Medulla oblongata (tissue), 1 donor: ENCODE data around the gene ZNRF2.

ENCODE experiments used
- DNase-seq: peaks from one replicate; pipeline ENCODE4 v3.0.0-alpha.2; 2015; ENCODE audit errors: extremely low spot score

Gene ZNRF2

GRCh38 chr7:30406664-30407425 is 122.4 kb downstream of the ZNRF2 start:
- DNase-seq = no peak

- DNase-seq = peak; percentile 70
These were observed 126.8 kb downstream of the ZNRF2 start for GRCh38 chr7:30411173-30411572.

GRCh38 chr7:30411897-30412296 is 127.5 kb downstream of the ZNRF2 start:
- no peak for DNase-seq

GRCh38 chr7:30412782-30413504 is 128.5 kb downstream of the ZNRF2 start:
- peak; percentile 93 for DNase-seq

- DNase-seq = no peak
These were observed 129.5 kb downstream of the ZNRF2 start for GRCh38 chr7:30413864-30414263.
